Measurements from ENCODE around the gene RNU6-1. TPM values are rescaled to one million over a fixed set of nuclear protein-coding genes. Genes with fewer than 3 reads are reported as not detected.

RNU6-1 gene
- polyA plus RNA-seq, 3 donors = not detected

DNA sequence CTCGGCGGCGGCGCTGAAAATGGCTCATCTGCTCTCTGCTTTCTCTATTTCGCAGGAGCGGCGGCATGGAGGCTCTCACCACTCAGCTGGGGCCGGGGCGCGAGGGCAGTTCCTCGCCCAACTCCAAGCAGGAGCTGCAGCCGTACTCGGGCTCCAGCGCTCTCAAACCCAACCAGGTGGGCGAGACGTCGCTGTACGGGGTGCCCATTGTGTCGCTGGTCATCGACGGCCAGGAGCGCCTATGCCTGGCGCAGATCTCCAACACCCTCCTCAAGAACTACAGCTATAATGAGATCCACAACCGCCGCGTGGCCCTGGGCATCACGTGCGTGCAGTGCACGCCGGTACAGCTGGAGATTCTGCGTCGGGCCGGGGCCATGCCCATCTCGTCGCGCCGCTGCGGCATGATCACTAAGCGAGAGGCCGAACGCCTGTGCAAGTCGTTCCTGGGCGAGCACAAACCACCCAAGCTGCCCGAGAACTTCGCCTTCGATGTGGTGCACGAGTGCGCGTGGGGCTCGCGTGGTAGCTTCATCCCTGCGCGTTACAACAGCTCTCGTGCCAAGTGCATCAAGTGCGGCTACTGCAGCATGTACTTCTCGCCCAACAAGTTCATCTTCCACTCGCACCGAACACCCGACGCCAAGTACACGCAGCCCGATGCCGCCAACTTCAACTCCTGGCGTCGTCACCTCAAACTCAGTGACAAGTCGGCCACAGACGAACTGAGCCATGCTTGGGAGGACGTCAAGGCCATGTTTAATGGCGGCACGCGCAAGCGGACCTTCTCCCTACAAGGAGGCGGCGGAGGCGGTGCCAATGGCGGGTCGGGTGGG lies 13.7 kb downstream of the RNU6-1 start:
- no peak overlapping the region for H3K27ac ChIP-seq (ENCODE audit: low read depth, low read length)
- 9 to 13% (median 10%) methylated on average over 73 to 77 of the region's 77 CpGs for WGBS, 3 donors

DNA sequence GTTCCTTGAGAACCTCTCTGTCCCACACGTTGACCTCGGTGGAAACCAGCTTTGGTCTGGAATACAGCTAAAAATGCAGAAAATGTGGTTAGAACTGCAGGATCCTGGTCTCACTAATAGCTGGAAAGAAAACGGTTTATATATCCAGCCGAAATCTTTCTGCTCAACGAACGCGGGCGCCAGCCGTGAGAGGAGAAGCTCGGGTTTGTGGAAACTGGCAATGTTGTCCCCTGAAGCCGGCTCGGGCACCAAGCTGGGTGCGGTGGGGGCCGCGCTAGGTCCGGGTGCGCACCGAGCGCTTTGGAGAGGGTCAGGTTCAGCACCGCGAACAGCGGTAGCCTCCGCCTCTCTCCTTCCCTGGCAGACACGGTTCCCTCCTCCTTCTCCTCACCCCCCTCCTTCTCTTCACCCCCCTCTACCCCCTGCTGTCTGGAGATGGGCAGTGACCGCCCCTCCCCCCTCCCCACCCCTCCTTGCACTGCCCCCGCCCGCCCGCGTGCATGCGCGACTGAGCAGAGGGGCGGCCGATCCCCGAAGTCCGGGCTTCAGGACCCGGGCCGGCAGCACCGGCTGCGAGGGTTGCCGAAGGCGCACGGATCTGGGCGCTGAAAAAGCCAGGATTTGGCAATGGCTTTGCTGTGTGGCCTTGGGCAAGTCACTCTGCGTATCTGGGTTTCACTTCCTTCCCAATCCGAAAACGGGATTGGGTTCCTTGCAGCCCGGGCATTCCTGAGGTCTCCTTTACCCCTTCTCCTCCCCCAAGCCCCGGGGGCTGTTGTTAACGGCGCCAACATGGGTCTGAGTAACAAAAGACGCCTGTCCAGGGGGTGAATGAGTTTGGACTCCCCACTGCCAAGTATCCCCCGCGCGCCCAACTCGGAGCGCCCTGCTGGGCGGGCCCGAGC lies 14.6 kb downstream of the RNU6-1 start, which contains the start of gene SKOR1:
Gene SKOR1 (plus strand): TSS at position 534 of the 905 bp plus-strand sequence. CDS start 94 bp downstream, at position 628.
- WGBS, 3 donors = 1 to 3% (median 2%) methylated on average over 42 to 58 of the region's 58 CpGs
- no peak within 1 kb of the TSS for H3K27ac ChIP-seq (ENCODE audit: low read depth, low read length)

- H3K27ac ChIP-seq (ENCODE audit: low read depth, low read length) = no peak overlapping the region
- WGBS, 3 donors = 7 to 12% (median 7%) methylated on average over 21 of the region's 21 CpGs
Observed at GRCh38 chr15:67824197-67824968, 15.5 kb downstream of the RNU6-1 start.

- no peak overlapping the region for H3K27ac ChIP-seq (ENCODE audit: low read depth, low read length)
- 3% methylated on average over 65 to 94 of the region's 94 CpGs for WGBS, 3 donors
Observed at GRCh38 chr15:67823314-67824196, 16.3 kb downstream of the RNU6-1 start.

DNA sequence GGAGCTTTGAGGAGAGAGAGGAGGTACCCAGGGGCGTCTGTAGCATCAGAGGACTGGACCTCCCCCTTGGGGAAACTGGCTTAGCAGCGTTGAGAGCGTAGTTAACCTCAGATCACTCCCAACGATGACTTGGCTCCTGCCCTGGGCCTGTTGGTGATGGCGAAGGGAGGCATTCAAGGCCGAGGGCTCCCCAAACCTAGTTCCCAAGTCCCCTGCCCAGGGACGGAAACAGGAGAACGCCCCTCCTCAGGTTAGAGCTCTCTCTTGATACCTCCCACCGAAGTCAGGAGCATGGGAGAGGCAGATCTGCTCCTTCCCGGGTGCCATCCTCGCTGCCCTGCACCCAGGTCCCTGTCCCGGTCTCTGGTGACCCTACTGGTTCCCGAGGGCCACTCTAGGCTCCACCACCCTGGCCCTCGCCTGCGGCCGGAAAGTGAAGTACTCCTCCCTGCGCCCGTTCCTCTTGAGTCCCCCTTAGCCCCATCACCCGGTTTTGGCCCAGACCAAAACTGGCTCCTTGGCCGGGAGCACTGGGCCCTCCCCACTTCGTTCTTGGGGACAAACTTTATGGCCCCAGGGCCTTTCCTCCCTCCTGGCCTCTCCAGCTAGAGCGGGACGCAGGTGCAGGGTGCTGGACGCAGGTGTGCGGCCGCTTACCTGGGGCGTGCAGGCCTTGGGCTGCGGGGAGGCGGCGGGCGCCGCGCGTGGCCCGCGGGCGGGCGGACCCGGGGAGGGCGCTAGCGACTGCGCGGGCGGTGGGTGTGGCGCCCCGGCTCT lies 17.1 kb downstream of the RNU6-1 start:
- WGBS, 3 donors = 2 to 6% (median 4%) methylated on average over 30 to 46 of the region's 46 CpGs
- no peak overlapping the region for H3K27ac ChIP-seq (ENCODE audit: low read depth, low read length)

GRCh38 chr15:67821784-67822440 lies 17.9 kb downstream of the RNU6-1 start:
- 3 to 4% (median 4%) methylated on average over 32 to 43 of the region's 43 CpGs for WGBS, 3 donors
- no peak overlapping the region for H3K27ac ChIP-seq (ENCODE audit: low read depth, low read length)

DNA sequence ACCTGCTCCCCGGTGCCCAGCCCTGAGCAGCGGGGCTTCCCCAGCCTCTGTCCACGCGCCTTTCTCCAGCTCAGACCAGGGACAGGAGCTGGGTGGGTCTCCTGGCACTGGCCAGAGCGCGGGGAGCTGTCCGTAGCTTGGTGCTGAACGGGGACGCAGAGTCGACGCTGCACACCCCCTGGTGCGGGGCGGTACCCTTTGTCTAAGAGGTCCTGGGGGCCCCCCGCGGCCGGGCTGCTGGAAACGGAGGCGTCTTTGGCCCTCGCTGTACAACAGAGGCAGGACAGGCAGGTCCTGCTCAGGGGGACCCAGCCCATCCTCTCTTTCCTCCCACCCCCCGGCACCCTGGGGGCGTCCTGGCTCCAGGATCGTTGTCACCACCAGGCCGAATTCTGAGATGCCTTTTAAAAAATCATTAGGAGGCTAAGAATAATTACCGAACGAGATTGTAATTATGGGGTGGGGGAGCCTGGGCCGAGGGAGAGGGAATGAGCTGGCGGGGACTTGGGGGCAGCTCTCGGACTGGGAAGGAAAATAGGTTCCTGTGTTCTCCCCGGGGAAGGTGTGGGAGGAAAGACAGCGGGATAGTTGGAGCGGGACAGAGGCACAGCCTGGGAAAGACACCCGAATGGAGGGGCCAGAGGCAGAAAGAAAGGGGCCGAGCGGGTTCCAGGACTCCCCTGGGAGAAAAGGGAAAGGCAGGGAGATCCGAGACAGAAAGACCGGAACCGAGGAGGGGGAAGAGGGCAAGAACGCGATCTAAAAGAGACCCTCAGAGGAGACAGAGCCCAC lies 18.7 kb downstream of the RNU6-1 start:
- WGBS, 3 donors = 5 to 6% (median 5%) methylated on average over 36 to 39 of the region's 39 CpGs
- no peak overlapping the region for H3K27ac ChIP-seq (ENCODE audit: low read depth, low read length)

GRCh38 chr15:67820122-67820991 lies 19.5 kb downstream of the RNU6-1 start:
- WGBS, 3 donors = 11 to 14% (median 13%) methylated on average over 50 of the region's 50 CpGs

GRCh38 chr15:67819636-67820035 lies 20.2 kb downstream of the RNU6-1 start:
- WGBS, 3 donors = 15 to 28% (median 17%) methylated on average over 19 of the region's 19 CpGs
- H3K27ac ChIP-seq (ENCODE audit: low read depth, low read length) = no peak overlapping the region

More at GRCh38 chr15:67820122-67820991, 19.5 kb downstream of the RNU6-1 start:
- H3K27ac ChIP-seq (ENCODE audit: low read depth, low read length) = no peak overlapping the region

DNA sequence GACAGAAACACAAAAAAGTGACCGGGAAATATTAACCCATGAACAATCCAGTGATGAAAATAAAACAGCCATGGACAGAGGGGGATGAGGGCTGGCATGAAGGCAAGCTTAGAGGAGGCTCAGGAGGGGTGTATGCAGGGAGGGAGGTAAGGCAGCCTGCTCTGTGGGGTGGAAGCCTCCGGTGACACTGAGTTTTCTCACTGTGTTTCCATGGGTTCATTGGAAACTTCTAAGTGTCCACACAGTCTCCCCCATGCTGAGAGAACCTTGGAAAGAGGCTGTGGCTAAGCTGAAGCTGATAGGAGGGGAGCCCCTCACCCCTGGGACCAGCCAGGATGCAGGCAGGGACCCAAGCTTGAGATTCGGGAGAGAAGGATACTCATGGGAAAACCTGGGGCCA lies 21.4 kb downstream of the RNU6-1 start:
- no peak overlapping the region for H3K27ac ChIP-seq (ENCODE audit: low read depth, low read length)
- WGBS, 3 donors = 64 to 92% (median 76%) methylated on average over 3 of the region's 3 CpGs

DNA sequence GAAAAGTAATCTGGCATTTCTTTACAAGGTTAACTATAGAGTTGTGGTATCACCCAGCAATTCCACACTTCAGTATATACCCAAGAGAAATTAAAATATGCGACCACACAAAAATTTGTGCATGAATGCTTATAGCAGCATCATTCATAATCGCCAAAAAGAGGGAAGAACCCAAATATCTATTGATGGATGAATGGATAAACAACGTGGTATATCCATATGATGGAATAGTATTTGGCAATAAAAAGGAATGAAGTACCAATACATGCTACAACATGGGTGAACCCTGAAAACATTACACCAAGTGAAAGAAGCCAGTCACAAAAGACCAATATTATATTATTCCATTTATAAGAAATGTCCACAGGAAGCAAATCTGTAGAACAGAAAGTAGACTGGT lies 23.2 kb downstream of the RNU6-1 start:
- WGBS, 3 donors = 88 to 95% (median 94%) methylated on average over 3 of the region's 3 CpGs
- H3K27ac ChIP-seq (ENCODE audit: low read depth, low read length) = no peak overlapping the region

DNA sequence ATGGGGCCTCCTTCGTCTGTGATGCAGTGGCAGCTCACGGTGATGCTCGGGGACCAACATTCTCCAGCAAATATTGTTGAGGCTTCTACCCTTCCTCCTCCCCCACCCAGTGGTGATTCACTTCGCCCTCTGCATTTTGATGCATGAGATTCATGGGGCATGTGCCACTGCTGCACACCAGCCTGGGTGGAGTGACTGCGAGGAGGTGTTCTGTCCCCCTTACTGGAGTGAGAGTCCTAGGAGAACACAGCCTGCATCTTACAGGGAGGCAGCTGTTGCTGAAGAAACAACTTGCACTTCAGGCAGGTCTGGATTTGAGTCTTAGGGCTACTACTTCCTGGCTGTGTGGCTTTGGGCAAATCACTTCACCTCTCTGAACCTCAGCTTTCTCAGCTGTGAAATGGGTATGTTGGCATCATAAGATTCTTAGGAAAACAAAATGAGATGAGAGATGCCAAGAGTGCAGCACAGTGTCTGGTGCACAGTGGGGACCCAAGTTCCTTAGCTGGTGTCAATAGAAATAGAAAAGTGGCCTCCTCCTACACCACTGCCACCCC lies 24.7 kb downstream of the RNU6-1 start:
- WGBS, 3 donors = 77 to 95% (median 79%) methylated on average over 5 of the region's 5 CpGs

GRCh38 chr15:67813104-67813634 lies 26.7 kb downstream of the RNU6-1 start:
- WGBS, 3 donors = 81 to 88% (median 87%) methylated on average over 3 of the region's 3 CpGs
- H3K27ac ChIP-seq (ENCODE audit: low read depth, low read length) = no peak overlapping the region

More for the DNA sequence above, 24.7 kb downstream of the RNU6-1 start:
- H3K27ac ChIP-seq (ENCODE audit: low read depth, low read length) = no peak overlapping the region

GRCh38 chr15:67812241-67812644 lies 27.6 kb downstream of the RNU6-1 start:
- WGBS, 3 donors = 54 to 69% (median 60%) methylated on average over 11 of the region's 11 CpGs
- H3K27ac ChIP-seq (ENCODE audit: low read depth, low read length) = no peak overlapping the region
